ENCODE results near the gene RNU6-8. TPM values are rescaled to one million over a fixed set of nuclear protein-coding genes. Genes with fewer than 3 reads are reported as not detected.

The RNU6-8 gene
- total RNA-seq, 1 experiment from 2014 or later: not detected

- no peak for ATAC-seq
- H3K4me2 ChIP-seq (ENCODE audit: low read length): no peak overlapping the region
- DNase-seq (ENCODE audit: low read depth, low spot score): no peak
- H3K9ac ChIP-seq (ENCODE audit: low read length): no peak overlapping the region
- intact Hi-C loops (cut with micrococcal nuclease): no loop called here
- no peaks in the 10 kb centered on the region for H3K9me2 ChIP-seq (ENCODE audit: insufficient read depth)
- no peaks in the 10 kb centered on the region for H3K9me3 ChIP-seq (ENCODE audit: control insufficient read depth in 1 of 2, insufficient read depth in 1 of 2, low read depth in 1 of 2, low read length in 2 of 2)
- no peaks in the 10 kb centered on the region for H3K27me3 ChIP-seq (ENCODE audit: insufficient read depth, low read length)
- H3K27ac ChIP-seq (ENCODE audit: low read depth, low read length): no peak overlapping the region
- ChIA-PET RAD21 (ENCODE audit: low non-redundant PET in 1 of 2, low total read pairs in 2 of 2, uncharacterized antibody in 2 of 2, unreplicated experiment in 2 of 2) (no interaction called here), CTCF (interaction anchor here (1.7 kb wide), 1 partner anchor 22 kb away, joined by 5 read pairs; no protein-coding TSS in a partner anchor), POLR2A (no interaction called here)
- no peak for TF ChIP-seq FOSL1 (IDR thresholded peaks at IDR 0.05; ENCODE audit: low read depth)
- TF ChIP-seq RAD21 (IDR thresholded peaks at IDR 0.05; ENCODE audit: low read depth): no peak
- no peak for TF ChIP-seq ZBTB33 (IDR thresholded peaks at IDR 0.05; ENCODE audit: extremely low read depth, insufficient replicate concordance, low read length)
- no peak for TF ChIP-seq SP1 (IDR thresholded peaks at IDR 0.05; ENCODE audit: low read depth)
- no peak for TF ChIP-seq REST (IDR thresholded peaks at IDR 0.05; ENCODE audit: low read depth)
- no peak for TF ChIP-seq JUND (IDR thresholded peaks at IDR 0.05)
- no peak for TF ChIP-seq YY1 (IDR thresholded peaks at IDR 0.05; ENCODE audit: extremely low read depth, insufficient replicate concordance, low read depth, low read length)
- TF ChIP-seq SRF (IDR thresholded peaks at IDR 0.05; ENCODE audit: low read depth): no peak
- no peak for TF ChIP-seq EGR1 (IDR thresholded peaks at IDR 0.05; ENCODE audit: low read depth)
- no peak for TF ChIP-seq SIN3A (IDR thresholded peaks at IDR 0.05; ENCODE audit: low read depth)
- TF ChIP-seq ATF3 (IDR thresholded peaks at IDR 0.05): no peak
- no peak for TF ChIP-seq POLR2A (IDR thresholded peaks at IDR 0.05; ENCODE audit: borderline replicate concordance, extremely low read depth, insufficient read depth, insufficient read length)
- TF ChIP-seq MAX (IDR thresholded peaks at IDR 0.05): no peak
- no peak for TF ChIP-seq EZH2phosphoT487 (IDR thresholded peaks at IDR 0.05; ENCODE audit: borderline replicate concordance)
- TF ChIP-seq ZFX (IDR thresholded peaks at IDR 0.05): no peak
- TF ChIP-seq ZNF274 (IDR thresholded peaks at IDR 0.05; ENCODE audit: low read depth, low read length): no peak
- no peak for TF ChIP-seq CTCF (IDR thresholded peaks at IDR 0.05 in 2 of 3, conservative IDR thresholded peaks at IDR 0.05 in 1 of 3; ENCODE audit: borderline replicate concordance in 1 of 3, insufficient read depth in 1 of 3, low read depth in 2 of 3, low read length in 2 of 3)
- TF ChIP-seq TCF7L2 (IDR thresholded peaks at IDR 0.05; ENCODE audit: borderline replicate concordance, extremely low read depth, insufficient read depth, insufficient read length): no peak
- peaks cover 0 to 10% of the 10 kb centered on the region in 2 experiments; a peak in 2 of 4 replicates for H3K4me1 ChIP-seq (ENCODE audit: control insufficient read depth in 1 of 2, insufficient read depth in 2 of 2, low read length in 2 of 2)
- H3K79me2 ChIP-seq (ENCODE audit: insufficient read depth, low read length): no peaks in the 10 kb centered on the region
- no peak overlapping the region for H3K4me3 ChIP-seq (replicated peaks in 1 of 2; ENCODE audit: low read depth in 1 of 2, low read length in 2 of 2)
- H4K20me1 ChIP-seq (ENCODE audit: insufficient read depth): no peaks in the 10 kb centered on the region
- no peak overlapping the region for H2AFZ ChIP-seq (ENCODE audit: low read depth, low read length, poor library complexity, severe bottlenecking)
- BruUV-seq (replicated peaks): no TSS peak
- H3K36me3 ChIP-seq (ENCODE audit: control insufficient read depth in 1 of 2, insufficient read depth in 2 of 2, low read length in 2 of 2): no peaks in the 10 kb centered on the region
These were observed 29.4 kb upstream of the RNU6-8 start for GRCh38 chr14:32232481-32232880.
